Brain pericyte (primary cell): Measurements from ENCODE around the gene CMIP.
"Not testable (repeated sequence)": the region's sequence is repeated elsewhere in the genome, so short reads cannot be mapped to it uniquely, and the experiment has no call there.

Source experiments
- DNase-seq: peaks from one replicate; pipeline ENCODE4 v3.0.0-alpha.2; 2012; ENCODE audit warnings: low read depth, low spot score

The CMIP gene

DNA sequence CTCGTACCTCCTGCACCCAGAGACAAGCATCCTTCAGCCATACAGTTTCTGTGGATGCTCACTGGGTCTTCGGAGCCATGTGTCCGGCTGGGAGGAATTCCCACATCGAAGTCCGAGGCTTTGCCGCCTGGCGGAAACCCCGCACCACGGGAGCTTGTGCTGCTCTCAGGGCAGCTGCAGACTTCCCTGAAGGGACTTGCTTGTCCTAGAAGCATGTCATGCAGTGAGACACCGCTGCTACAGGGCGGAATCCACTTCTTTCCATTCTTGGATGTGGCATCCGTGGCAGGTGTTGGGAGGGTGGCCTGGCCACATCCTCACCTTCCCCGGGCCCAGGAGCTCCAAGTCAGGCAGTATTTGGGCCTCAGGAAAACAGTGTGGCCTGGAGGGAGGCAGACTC lies 122.5 kb downstream of the CMIP start:
- no peak for DNase-seq

DNA sequence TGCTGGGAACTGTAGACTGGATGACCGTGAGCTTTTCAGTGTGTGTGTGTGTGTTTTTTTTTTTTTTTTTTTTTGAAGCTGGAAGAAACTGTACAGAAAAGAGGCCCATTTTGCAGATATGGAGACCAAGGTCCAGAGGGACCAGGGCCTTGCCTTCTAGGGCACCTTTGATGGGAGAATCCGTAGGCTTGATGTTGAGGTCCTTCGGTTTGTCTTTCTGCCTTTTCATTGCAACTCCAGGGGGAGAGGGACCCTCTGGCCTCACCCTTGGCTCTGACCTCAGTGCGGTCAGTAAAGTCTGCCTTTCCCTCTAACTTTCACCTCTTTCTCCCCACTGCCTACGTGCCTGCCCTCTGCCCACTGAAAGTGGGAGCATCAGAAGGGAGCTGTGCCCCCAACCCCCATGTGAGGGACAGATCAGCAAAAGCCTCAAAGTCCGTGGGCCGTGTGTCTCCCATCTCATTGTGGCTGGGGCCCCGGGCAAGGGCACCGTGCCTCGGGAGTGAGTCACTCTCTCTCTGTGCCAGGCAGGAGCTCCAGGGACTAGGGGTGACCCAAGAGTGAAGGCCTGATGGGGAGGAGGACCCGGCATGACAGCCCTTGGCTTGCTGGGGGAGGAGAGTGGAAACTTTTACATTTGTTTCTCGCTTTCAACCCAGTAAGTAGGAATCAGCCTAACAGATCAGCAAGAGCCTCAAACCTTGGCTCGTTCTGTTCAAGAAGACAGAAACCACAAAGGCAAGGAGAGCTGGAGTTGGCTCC lies 123.6 kb downstream of the CMIP start:
- DNase-seq = no peak

DNA sequence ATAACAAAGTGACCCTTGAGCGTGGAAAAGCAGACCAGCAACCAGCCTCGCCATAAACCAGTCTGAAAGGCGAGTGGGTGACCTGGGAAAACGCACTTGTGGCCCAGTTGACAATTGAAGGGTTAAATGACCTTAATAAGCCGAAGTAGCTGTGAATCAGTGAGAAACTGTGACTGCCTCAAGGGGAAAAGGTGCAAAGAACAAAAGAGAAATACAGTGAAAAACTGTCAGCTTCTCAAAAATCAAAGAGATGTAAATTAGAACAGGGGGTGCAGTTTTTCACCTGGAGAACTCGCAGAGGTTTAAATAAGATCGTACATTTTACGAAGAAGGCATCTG lies 124.1 kb downstream of the CMIP start:
- DNase-seq = no peak

DNA sequence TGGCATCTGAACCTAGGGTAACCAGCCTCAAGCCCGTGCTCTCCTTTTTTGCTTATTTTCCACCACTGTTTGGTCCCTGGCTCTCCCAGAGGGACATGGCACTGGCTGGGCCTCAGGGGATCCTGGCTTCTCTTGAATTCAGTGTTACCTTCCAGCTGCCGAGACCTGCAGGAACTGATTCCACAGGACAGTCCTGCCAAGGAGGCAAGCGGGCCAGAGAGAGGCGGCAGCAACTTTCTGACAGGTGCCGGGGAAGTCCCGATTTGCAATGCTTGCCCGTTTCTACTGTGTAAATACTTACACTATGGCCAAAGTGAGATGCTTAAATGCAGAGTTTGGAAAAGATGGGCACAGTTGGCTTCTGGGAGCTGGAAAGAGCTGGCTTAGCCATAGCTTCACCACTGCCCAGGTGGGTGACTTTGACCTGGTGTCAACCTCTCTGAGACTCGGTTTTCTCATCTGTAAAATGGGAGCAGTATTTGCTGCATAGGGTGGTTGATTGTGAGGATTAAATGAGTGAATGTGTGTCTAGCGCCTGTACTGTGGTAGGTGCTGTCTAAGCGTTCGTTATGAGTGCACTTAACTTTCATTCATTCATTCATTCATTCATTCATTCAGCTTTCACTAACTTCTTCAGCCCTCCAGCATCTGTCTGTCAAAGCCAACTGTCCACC lies 124.9 kb downstream of the CMIP start:
- no peak for DNase-seq

DNA sequence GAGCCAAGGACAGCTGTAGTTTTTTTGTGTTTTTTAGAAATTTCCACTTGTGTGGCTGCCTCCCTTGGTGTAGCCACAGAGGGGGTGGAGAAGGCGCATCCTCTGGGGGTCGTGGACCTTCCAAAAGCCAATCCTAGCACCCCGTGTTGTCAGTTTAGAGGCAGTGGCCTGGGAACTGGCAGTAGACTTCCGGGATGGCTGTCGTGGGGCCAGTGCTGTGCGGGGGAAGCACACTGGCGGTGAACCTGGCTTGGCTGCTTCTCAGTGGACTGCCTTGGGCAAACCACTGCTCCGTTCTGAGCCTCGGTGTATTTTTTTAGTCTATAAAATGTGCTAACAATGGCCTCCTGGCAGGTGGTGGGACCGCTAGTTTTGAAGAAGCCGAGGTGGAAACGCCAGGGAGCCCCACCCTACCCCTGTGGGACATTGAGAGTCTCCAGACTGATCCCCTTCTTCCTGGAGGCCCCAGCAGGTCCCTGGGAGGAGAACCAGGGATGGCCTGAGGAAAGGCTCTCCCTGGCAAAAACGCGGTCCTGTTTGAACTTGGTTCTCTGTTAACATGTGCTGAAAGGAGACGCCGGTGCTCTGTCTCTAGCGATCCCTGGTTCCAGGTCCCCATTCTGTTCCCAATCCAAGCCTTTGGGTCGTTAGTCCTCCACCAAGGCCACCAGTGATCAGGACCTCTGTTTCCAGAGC lies 125.7 kb downstream of the CMIP start:
- no peak for DNase-seq

DNA sequence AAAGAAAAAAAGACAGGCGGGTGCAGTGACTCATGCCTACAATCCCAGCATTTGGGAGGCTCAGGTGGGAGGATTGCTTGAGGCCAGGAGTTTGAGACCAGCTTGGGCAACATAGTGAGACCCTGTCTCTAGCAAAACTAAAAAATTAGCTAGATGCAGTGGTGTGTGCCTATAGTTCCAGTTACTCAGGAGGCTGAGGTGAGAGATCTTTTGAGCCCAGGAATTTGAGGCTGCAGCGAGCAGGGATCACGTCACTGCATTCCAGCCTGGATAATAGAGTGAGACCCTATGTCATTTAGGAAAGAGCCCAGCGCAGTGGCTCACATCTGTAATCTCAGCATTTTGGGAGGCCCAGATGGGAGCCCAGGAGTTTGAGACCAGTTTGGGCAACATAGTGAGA lies 126.6 kb downstream of the CMIP start:
- DNase-seq = no peak

DNA sequence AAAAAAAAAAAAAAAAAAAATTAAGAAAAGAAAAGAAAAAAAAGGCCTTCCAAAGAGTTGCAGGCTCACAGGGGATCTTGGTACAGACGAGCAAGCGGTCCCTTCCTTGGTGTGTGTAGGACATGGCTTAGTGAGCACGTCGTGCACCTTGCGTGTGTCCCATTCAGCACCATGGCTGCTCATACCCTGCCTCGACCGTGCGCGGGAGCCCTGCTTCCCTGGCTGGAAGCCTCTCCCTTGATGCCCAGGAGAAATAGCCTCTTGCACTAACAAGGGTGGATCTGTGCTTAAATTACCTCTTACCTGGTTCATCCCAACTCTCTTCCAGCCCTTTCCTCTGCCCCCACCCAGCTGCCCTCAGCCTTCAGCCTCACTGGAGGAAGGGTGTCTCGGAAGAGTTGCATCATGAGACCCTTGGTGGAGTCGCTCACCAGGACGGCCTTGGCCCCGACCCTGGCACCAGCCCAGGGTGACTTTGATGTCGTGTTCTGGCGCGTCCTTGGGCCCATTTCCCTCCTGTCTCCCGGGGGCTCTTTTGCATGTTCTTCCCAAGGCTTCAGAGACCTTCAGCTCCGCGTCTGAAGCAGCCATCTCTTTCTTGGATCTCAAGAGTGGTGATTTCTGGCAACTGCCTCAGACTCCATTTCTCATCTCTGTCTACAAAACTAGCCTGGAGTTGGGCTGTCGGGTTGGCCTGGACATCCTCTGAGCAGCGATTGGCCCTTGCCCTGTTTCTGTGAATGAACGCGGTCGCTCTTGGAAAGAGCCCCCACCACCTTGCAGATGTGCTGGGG lies 127.2 kb downstream of the CMIP start:
- no peak for DNase-seq

DNA sequence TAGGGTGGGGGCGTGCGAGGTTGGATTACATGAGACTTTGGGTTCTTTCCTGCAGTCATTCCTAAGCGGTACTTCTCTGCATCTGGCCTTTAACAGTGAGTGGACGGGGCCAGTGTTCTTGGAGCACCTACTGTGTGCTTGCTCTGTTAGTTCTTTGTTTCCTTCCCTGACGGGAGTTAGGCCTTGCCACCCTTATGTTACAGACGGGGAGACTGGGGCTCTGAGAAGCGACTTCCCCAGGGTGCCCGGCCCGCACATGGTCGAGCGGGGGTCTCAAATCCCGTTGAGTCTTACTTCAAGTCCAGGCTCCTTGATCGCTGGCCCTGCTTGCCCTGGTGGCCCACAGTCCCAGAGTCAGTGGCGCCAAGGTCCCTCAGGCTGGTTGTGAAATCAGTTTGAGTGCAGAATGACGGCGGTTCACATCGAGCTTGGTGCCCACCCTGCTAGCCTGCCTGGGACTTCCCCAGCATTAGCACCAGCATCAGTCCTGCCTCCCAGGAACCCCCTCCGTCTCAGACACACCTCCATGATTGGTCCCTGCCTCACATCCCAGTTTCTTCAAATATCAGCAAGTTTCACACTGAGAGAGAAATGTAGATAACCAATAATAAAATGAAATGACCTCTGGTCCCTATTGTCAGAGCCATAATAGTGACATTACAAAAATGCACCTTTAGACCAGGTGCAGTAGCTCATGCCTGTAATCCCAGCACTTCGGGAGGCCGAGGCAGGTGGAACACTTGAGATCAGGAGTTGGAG lies 128.0 kb downstream of the CMIP start:
- no peak for DNase-seq

DNA sequence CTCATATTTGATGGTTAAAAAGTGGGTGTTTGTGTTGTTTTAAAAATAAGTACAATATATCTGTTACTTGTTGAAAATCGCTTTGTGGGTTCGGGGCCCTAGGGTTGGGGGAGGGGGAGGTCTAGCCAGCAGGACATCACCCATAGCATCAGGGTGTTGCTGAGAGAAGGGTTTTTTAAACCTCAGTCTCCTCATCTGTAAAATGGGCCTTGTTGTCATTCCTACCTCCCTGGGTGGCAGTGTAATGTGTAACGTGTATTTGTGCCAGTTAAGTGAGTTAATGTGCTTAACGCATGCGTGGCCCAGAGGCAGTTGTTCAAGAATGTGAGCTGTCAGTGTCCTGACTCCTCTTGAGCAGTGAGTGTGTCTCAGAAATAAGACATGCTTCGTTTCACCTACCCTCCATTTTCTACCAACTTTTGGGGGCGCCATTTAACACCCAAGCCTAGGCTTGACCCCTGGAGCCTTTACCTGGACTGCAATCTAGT lies 129.0 kb downstream of the CMIP start:
- DNase-seq = no peak

DNA sequence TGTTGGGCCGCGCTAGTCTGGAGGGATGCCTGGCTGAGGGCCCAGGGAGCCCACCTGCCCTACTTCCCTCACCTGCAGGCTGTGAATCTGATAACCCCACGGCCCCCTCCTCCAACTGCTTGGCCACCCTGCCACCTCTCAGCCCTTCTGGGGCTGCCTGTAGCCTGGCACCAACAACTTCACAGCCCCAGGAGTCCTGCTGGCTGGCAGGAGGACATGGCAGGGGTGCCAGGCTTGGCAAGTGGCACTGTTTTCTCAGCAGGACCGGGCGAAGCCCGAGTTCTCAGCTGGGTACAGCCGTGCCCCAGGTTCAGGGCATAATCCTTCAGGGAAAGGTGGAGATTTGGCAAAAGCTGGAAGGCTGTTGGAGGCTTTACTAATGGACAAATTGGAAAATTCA lies 129.6 kb downstream of the CMIP start:
- no peak for DNase-seq

DNA sequence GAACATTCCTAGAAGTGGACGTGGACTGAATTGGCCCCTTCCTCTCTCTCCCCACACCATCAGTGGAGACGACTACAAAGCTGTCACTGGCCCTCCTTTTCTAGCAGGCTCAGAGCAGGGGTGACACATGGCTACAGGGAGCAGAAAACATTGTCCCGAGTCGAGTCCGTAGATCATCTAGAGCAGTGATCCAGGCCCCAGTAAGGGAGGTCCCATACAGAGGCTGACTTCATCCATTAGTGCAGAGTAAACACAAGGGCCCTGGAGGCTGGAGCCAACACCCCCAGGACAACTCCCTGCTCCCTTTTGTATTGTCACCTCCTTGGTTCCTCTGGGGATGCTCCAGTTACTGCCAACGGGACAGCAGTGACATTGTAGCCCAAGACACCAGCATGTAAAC lies 130.7 kb downstream of the CMIP start:
- DNase-seq = no peak

DNA sequence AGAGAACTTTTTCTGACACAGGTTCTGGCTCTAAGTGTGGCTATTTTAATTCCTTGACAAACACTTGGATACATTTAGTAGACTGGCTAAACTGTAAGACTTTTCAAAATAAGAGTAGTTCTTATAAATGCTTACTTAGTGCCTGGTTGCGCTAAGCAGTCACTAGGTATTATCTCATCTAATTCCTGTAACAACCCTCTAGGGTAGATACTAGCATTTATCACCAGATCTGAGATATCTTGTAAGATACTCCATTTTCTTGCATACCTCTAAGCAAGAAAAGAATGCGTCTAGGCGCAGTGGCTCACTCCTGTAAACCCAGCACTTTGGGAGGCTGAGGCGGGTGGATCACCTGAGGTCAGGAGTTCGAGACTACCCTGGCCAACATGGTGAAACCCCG lies 131.2 kb downstream of the CMIP start:
- no peak for DNase-seq

DNA sequence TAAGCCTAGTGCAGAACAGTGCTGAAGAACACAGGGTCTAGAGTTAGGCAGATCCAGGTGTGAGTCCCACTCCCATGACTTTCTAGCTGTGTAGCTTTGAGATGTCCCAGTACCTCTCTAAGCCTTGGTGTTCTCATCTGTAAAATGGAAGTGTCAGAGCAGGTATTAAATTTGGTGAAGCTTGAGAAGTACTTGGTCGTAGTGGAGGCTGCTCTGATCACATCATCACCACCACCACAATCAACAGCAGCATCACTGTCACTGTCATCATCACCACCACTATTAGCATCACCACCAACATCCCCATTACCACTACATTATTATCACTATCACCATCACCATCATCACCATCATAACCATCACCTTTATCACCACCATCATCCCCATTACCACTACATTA lies 132.1 kb downstream of the CMIP start:
- DNase-seq = no peak

DNA sequence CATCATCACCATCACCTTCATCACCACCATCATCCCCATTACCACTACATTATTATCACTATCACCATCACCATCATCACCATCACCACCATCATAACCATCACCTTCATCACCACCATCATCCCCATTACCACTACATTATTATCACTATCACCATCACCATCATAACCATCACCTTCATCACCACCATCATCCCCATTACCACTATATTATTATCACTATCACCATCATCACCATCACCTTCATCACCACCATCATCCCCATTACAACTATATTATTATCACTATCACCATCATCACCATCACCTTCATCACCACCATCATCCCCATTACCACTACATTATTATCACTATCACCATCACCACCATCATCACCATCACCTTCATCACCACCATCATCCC lies 132.7 kb downstream of the CMIP start:
- not testable (repeated sequence) for DNase-seq

DNA sequence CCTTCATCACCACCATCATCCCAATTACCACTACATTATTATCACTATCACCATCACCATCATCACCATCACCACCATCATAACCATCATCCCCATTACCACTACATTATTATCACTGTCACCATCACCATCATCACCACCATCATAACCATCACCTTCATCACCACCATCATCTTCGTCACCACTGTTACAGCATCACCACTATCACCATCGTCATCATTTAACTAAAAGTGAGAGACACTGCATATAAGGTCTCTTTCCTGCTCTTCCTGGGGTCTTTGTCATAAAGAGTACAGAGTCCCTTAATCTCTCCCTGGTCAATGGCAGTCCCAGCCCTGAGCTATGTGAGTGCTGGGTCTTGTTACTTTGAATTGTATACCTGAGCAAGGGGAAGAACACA lies 133.5 kb downstream of the CMIP start:
- no peak for DNase-seq

DNA sequence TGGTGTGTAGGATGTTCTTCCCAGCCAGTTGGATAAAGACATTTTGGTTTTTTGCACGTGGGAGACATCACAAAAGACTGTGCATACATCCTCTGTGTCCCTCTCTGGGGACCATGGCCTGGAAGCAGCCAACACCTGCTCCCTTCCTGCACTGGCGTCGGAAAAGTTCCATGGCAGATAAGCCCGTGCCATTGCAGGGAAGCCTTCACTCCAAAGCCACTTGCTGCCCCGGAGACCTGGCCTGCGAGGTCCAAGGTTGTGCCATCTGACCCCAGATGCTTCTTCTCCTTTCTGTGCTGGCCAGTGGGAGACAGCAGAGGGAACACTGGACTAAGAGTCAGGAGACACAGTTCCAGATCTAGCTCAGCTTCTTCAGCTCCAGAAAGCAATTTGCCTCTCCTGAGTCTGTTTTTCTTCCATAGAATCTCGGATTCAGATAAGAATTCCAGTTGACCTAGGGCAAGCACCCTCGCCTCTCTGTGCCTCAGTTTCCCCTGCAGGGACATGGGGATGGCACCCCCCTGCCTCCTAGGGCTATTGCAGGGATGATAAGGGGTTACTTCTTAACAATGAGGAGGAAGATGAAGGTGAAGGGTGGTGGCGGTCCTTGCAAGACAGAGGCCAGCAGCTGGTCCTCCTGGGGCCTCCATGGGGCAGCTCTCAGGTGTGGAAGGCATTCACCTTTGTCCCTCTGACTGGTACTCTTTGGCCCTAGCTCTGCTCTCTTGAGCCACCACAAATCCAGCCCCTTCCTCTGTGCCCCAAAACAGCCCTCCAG lies 134.2 kb downstream of the CMIP start:
- no peak for DNase-seq

DNA sequence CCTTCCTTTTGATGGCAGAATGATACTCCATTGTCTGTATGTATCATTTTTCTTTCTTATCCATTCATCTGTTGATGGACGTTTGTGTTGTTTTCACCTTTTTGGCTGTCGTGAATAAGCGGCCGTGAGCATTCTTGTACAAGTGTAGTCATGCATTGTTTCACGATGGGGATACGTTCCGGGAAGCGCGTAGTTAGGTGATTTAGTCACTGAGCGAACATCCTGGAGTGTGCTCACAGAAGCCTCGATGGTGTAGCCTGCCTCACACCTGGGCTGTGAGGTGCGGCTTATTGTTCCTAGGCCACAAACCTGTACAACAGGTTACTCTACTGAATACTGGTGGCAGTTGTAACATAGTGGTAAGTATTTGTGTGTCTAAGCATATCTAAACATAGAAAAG lies 136.5 kb downstream of the CMIP start:
- DNase-seq = no peak

DNA sequence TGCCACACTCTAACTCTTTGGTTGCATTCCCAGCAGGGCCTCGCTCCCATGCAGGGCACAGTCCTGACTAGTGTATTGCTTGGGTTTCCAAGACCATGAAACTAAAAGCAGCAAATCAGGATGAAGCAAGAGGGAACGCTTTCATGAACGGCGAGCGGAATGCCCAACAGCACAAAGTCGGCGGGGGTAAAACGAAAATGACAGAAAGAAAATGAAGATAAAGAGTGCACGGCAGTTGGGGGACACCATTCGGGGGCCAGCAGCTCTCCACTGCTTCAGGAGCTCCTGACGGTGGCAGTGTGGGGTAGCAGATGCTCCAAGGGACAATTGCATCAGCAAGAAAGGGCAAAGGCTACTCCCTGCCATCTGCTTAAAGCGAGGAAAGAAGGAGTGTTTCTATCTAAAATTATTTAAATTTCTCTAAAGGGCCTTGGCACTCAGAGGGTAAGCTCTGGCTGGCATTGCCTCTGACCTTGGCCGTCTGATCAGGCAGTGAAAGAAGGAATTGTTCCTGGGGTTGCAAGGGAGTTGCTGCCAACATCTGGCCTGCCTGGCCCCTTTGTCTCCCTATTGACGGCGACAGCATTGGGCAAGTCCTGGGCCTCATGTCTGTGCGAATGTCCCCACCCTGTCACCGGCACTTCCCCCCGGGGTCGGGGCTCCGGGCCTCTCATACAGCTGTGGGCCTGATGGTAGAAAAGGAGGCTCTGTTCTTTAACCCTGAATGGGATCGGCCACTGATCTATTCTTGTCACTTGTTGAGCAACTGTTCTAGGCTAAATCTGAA lies 138.2 kb downstream of the CMIP start:
- no peak for DNase-seq

DNA sequence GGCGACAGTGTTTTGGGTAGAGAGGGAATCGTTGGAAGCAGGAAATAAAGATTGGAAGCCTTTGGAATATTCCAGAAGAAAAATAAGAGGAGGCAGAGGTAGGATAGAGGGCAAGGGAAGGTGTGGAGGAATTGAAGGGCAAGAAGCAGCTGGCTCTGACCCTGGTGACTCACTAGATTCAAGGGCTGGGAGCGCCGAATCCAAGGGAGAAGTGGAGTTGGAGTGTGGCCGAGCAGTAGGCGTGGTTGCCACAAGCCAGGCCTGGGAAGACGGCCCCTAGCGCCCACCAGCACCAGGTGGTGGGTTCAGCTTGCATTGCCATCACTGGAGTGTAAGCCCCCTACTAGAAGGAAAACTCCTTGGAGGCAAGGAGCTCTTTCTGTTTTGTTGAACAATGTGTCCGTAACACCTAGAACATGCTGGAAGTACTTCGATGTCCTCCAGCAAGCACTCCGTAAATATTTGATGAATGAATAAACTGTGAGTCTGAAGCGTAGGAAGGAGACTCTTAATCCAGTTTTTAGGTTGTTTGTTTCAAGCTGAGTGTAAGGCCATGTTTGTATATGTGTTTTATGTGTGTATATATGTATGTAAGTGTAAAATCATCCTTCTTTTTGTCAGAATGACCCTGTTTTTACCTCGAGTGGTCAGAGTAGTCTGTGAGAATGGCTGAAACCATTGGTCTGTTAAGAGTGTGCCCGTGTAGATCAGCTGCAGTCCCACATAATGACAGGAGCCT lies 139.5 kb downstream of the CMIP start:
- DNase-seq = no peak
